ENCODE results near the gene FBXL3.

DNA sequence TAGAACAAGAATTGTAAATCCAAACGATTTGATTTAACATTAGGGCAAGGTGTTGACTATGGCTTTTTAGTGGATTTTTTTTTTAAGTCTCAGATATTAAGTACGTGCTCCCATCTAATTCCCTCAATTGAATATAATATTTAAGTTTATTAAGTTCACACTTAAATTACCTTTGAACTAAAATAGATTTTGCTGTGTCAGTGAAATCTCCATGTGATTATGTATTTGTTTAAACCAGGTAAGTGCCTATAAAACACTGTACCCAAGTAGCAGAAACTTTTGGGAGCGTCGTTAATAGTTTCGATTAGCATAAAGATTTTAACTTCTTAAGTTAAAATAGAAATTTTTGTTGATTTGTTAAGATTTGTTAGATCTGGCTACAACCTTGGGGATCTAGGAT, 33.5 kb downstream of the FBXL3 start:
- TF ChIP-seq, protein P1, sequence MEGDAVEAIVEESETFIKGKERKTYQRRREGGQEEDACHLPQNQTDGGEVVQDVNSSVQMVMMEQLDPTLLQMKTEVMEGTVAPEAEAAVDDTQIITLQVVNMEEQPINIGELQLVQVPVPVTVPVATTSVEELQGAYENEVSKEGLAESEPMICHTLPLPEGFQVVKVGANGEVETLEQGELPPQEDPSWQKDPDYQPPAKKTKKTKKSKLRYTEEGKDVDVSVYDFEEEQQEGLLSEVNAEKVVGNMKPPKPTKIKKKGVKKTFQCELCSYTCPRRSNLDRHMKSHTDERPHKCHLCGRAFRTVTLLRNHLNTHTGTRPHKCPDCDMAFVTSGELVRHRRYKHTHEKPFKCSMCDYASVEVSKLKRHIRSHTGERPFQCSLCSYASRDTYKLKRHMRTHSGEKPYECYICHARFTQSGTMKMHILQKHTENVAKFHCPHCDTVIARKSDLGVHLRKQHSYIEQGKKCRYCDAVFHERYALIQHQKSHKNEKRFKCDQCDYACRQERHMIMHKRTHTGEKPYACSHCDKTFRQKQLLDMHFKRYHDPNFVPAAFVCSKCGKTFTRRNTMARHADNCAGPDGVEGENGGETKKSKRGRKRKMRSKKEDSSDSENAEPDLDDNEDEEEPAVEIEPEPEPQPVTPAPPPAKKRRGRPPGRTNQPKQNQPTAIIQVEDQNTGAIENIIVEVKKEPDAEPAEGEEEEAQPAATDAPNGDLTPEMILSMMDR (IDR thresholded peaks at IDR 0.05) = no peak
- TF ChIP-seq POLR2A (IDR thresholded peaks at IDR 0.05; ENCODE audit: low read depth) = no peak
